Measurements from ENCODE around the gene BAZ2B. TPM values are rescaled to one million over a fixed set of nuclear protein-coding genes. Genes with fewer than 3 reads are reported as not detected.

Gene BAZ2B
- total and polyA plus RNA-seq, 2 donors (not counting 3 experiments of a cell fraction or from before 2014, with no cell fraction given), result 22.1 to 73.8 TPM

DNA sequence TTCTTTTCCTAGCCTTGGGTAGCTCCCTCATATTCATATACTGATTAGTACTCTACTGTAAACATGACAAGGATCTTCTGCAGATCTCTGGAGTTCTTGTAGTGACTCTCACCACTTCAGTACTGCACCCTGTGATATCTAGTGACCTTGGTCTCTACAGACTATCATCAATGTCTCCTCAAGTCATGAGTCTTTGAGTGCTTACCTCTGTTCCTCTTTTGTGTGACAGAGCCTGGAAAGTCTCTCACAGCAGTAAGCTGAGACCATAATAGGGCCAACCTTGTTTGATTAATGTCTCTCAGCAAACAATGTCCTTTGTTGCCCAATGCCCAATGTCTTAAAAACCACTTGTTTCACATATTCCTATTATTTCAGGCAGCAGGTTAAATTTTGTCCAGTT is 34.2 kb upstream of the BAZ2B start:
- H3K27ac ChIP-seq (ENCODE audit: insufficient read depth, low read depth, low read length), result no peak overlapping the region
- H3K79me2 ChIP-seq (ENCODE audit: control insufficient read depth, insufficient read depth, low read length), result no peaks in the 10 kb centered on the region
- dilution Hi-C loops (cut with MboI; ENCODE audit: extremely low pct_ligation_motif_present, low sequenced_read_pairs), result no loop called here
- no peaks in the 10 kb centered on the region for H4K20me1 ChIP-seq (replicated peaks; ENCODE audit: control insufficient read depth, extremely low read depth, insufficient read depth, low read length)
- intact Hi-C loops (cut with micrococcal nuclease), result no loop called here
- no peaks in the 10 kb centered on the region for H3K4me1 ChIP-seq (ENCODE audit: control insufficient read depth, extremely low read depth, insufficient read depth, low read length)
- no peaks in the 10 kb centered on the region for H3K36me3 ChIP-seq (ENCODE audit: control insufficient read depth in 2 of 2, extremely low read depth in 1 of 2, insufficient read depth in 2 of 2, low read length in 2 of 2)
- no peak overlapping the region for H3K4me2 ChIP-seq (ENCODE audit: insufficient read depth, low read length)
- no peaks in the 10 kb centered on the region for H3K27me3 ChIP-seq (ENCODE audit: control insufficient read depth in 2 of 2, insufficient read depth in 2 of 2, low read length in 2 of 2)
- POLR2A ChIA-PET, result no interaction called here
- CTCF ChIA-PET, result no interaction called here
- DNase-seq (ENCODE audit: low read depth, low spot score), result no peak
- no peak overlapping the region for H2AFZ ChIP-seq (ENCODE audit: low read depth, low read length)
- BruUV-seq (replicated peaks), result no TSS peak
- H3K9me3 ChIP-seq (replicated peaks; ENCODE audit: control insufficient read depth, insufficient read depth, low read length), result no peaks in the 10 kb centered on the region
- FAIRE-seq, result no peak
- H3K4me3 ChIP-seq (replicated peaks in 1 of 3; ENCODE audit: insufficient read depth in 1 of 3, low read depth in 1 of 3, low read length in 3 of 3), result no peak overlapping the region
- no peak overlapping the region for H3K9ac ChIP-seq (replicated peaks; ENCODE audit: extremely low read depth, insufficient read depth, low read length)
- H3K9me1 ChIP-seq (replicated peaks; ENCODE audit: control insufficient read depth, extremely low read depth, insufficient read depth, low read length), result no peaks in the 10 kb centered on the region
- TF ChIP-seq GATA2 (IDR thresholded peaks at IDR 0.05; ENCODE audit: insufficient read depth, insufficient read length, low read depth, low read length), result no peak
- no peak for TF ChIP-seq FOS (IDR thresholded peaks at IDR 0.05; ENCODE audit: borderline replicate concordance, insufficient read depth, low read length)
- TF ChIP-seq POLR2AphosphoS5 (IDR thresholded peaks at IDR 0.05; ENCODE audit: insufficient read depth, low read depth, low read length), result no peak

DNA sequence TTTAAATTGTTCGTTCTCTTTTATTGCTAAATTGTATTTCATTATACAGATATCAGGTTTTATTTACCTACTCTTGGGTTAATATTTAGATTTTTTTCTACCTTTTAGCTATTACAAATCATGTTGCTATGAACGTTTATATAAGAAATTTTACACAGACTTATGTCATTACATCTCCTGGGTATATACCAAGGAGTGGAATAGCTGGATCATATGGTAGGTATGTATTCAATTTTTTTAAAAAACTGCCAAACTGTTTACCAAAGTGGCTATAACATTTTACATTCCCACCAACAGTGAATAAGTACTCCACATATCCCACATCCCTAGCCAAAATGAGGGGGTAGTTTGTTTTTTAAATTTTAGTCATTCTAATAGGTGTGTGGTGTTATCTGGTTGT is 32.3 kb upstream of the BAZ2B start:
- intact Hi-C loops (cut with micrococcal nuclease), result no loop called here
- CTCF ChIA-PET, result no interaction called here
- H4K20me1 ChIP-seq (replicated peaks; ENCODE audit: control insufficient read depth, extremely low read depth, insufficient read depth, low read length), result no peaks in the 10 kb centered on the region
- POLR2A ChIA-PET, result no interaction called here
- H3K79me2 ChIP-seq (ENCODE audit: control insufficient read depth, insufficient read depth, low read length), result no peaks in the 10 kb centered on the region
- H3K4me2 ChIP-seq (ENCODE audit: insufficient read depth, low read length), result no peak overlapping the region
- no peaks in the 10 kb centered on the region for H3K36me3 ChIP-seq (ENCODE audit: control insufficient read depth in 2 of 2, extremely low read depth in 1 of 2, insufficient read depth in 2 of 2, low read length in 2 of 2)
- BruUV-seq (replicated peaks), result no TSS peak
- H3K9ac ChIP-seq (replicated peaks; ENCODE audit: extremely low read depth, insufficient read depth, low read length), result no peak overlapping the region
- H3K27ac ChIP-seq (ENCODE audit: insufficient read depth, low read depth, low read length), result no peak overlapping the region
- H3K4me3 ChIP-seq (replicated peaks in 1 of 3; ENCODE audit: insufficient read depth in 1 of 3, low read depth in 1 of 3, low read length in 3 of 3), result no peak overlapping the region
- H3K9me1 ChIP-seq (replicated peaks; ENCODE audit: control insufficient read depth, extremely low read depth, insufficient read depth, low read length), result no peaks in the 10 kb centered on the region
- H2AFZ ChIP-seq (ENCODE audit: low read depth, low read length), result no peak overlapping the region
- DNase-seq (ENCODE audit: low read depth, low spot score) (no peak), FAIRE-seq (no peak)
- no peaks in the 10 kb centered on the region for H3K27me3 ChIP-seq (ENCODE audit: control insufficient read depth in 2 of 2, insufficient read depth in 2 of 2, low read length in 2 of 2)
- no peaks in the 10 kb centered on the region for H3K9me3 ChIP-seq (replicated peaks; ENCODE audit: control insufficient read depth, insufficient read depth, low read length)
- TF ChIP-seq POLR2A (IDR thresholded peaks at IDR 0.05; ENCODE audit: low read depth, low read length), result no peak
- H3K4me1 ChIP-seq (ENCODE audit: control insufficient read depth, extremely low read depth, insufficient read depth, low read length), result no peaks in the 10 kb centered on the region
- dilution Hi-C loops (cut with MboI; ENCODE audit: extremely low pct_ligation_motif_present, low sequenced_read_pairs), result no loop called here

Data from endothelial cell of umbilical vein (primary cell).